Left lung (tissue), 10 donors: Measurements from ENCODE around the gene SORCS1. TPM values are rescaled to one million over a fixed set of nuclear protein-coding genes. Genes with fewer than 3 reads are reported as not detected.
A peak's percentile ranks its signal among the peaks of the same experiment; 100 is the strongest.

Source experiments
- ATAC-seq: fragments of 200-7000 bp; cut with Tn5 transposase; one replicate; pipeline ENCODE4 v1.9.1; 2020; ENCODE audit warnings: moderate library complexity
- DNase-seq, 4 donors: peaks; one replicate each; pipeline ENCODE4 v3.0.0-alpha.2; 2013 to 2020
- H3K27ac ChIP-seq, 2 donors: fragments of 200-600 bp; sonication (generic) in 1 of 2; one replicate each; pipeline versions ENCODE4 v1.5.0 to v1.8.0; 2020 to 2021
- H3K27me3 ChIP-seq, 2 donors: fragments of 200-600 bp; sonication (generic) in 1 of 2; one replicate each; pipeline versions ENCODE4 v1.5.0 to v1.8.0; 2020 to 2021
- H3K36me3 ChIP-seq, 2 donors: fragments of 200-600 bp; sonication (generic) in 1 of 2; one replicate each; pipeline versions ENCODE4 v1.5.0 to v1.8.0; 2020 to 2021
- H3K4me1 ChIP-seq, 2 donors: fragments of 200-600 bp; one replicate each; pipeline ENCODE4 v1.8.0; 2021
- H3K4me3 ChIP-seq, 2 donors: fragments of 200-600 bp; sonication (generic) in 1 of 2; one replicate each; pipeline versions ENCODE4 v1.5.0 to v1.8.0; 2020 to 2021; ENCODE audit warnings: mild to moderate bottlenecking in 1 of 2
- H3K9me3 ChIP-seq, 2 donors: fragments of 200-600 bp; sonication (generic) in 1 of 2; one replicate each; pipeline versions ENCODE4 v1.5.0 to v1.8.0; 2020 to 2021
- CTCF ChIP-seq, 2 donors: fragments of 200-600 bp; sonication (generic) in 1 of 2; IDR thresholded peaks; one replicate each; pipeline versions ENCODE4 v1.5.0 to v1.8.0; 2021; ENCODE audit warnings: antibody characterized with exemption in 2 of 2
- intact Hi-C, 2 donors: fragments of 100-400 bp; cut with DNase I; formaldehyde crosslinking; loops; one replicate each; pipeline versions ENCODE4 v1.11.2 to v1.14.2; 2022
- polyA plus RNA-seq, 6 donors: library from polyadenylated mRNA; unstranded; fragments of 120-200 nt; gene quantifications; one replicate each; pipeline ENCODE4 v1.2.1, GENCODE V29; 2013; ENCODE audit not compliant: insufficient read length in 6 of 6
- total RNA-seq, 2 donors: library from RNA; stranded (reverse); fragmentation: NEBNext Ultra II Directional; extraction: Animal tissue kit (Norgen Biotek cat#: 25700); gene quantifications; one replicate each; pipeline ENCODE4 v1.2.1, GENCODE V29; 2021
- donor health status: DM: no; HTN: yes; CAD: no.
- donor health status: DM: no; HTN: no; CAD: no.

SORCS1 gene
- total and polyA plus RNA-seq, 8 donors: 0.03 to 0.72 (median 0.21) TPM

GRCh38 chr10:106576534-106576933, 588.0 kb downstream of the SORCS1 start:
- Histone ChIP-seq H3K9me3 (no peaks in the 10 kb centered on the region), H3K4me1 (no peaks in the 10 kb centered on the region)
- intact Hi-C loops: no loop called here

GRCh38 chr10:106573106-106573505, 591.4 kb downstream of the SORCS1 start:
- Histone ChIP-seq H3K4me1 (no peaks in the 10 kb centered on the region), H3K9me3 (no peaks in the 10 kb centered on the region), H3K27ac (no peak overlapping the region), H3K36me3 (no peaks in the 10 kb centered on the region), H3K27me3 (no peaks in the 10 kb centered on the region), H3K4me3 (no peak overlapping the region)
- intact Hi-C loops: no loop called here
- ATAC-seq: no peak
- no peak for DNase-seq
- TF ChIP-seq CTCF (IDR thresholded peaks at IDR 0.05): no peak

More at GRCh38 chr10:106576534-106576933, 588.0 kb downstream of the SORCS1 start:
- no peaks in the 10 kb centered on the region for H3K27me3 ChIP-seq
- TF ChIP-seq CTCF (IDR thresholded peaks at IDR 0.05): no peak
- DNase-seq (no peak), ATAC-seq (no peak)
- no peak overlapping the region for H3K27ac ChIP-seq
- H3K36me3 ChIP-seq: no peaks in the 10 kb centered on the region
- H3K4me3 ChIP-seq: no peak overlapping the region

- intact Hi-C loops: no loop called here
- peak in 1 of 2 donors; percentile 10 for TF ChIP-seq CTCF (IDR thresholded peaks at IDR 0.05)
- Histone ChIP-seq H3K27ac (no peak overlapping the region), H3K4me3 (no peak overlapping the region), H3K27me3 (no peaks in the 10 kb centered on the region), H3K36me3 (no peaks in the 10 kb centered on the region), H3K4me1 (no peaks in the 10 kb centered on the region), H3K9me3 (no peaks in the 10 kb centered on the region)
- DNase-seq (peak in 1 of 4 donors; percentile 13), ATAC-seq (peak; percentile 60)
Observed at GRCh38 chr10:106571192-106571946, 593.1 kb downstream of the SORCS1 start.

- peak in 1 of 4 donors; percentile 13 for DNase-seq
- Histone ChIP-seq H3K9me3 (no peaks in the 10 kb centered on the region), H3K27me3 (no peaks in the 10 kb centered on the region), H3K27ac (no peak overlapping the region), H3K36me3 (no peaks in the 10 kb centered on the region), H3K4me3 (no peak overlapping the region), H3K4me1 (no peaks in the 10 kb centered on the region)
- peak; percentile 64 for ATAC-seq
- intact Hi-C loops: no loop called here
- no peak for TF ChIP-seq CTCF (IDR thresholded peaks at IDR 0.05)
Observed at GRCh38 chr10:106570268-106570667, 594.2 kb downstream of the SORCS1 start.

GRCh38 chr10:106567629-106568028, 596.9 kb downstream of the SORCS1 start:
- Histone ChIP-seq H3K36me3 (no peaks in the 10 kb centered on the region), H3K27ac (no peak overlapping the region), H3K27me3 (no peaks in the 10 kb centered on the region), H3K4me3 (no peak overlapping the region), H3K4me1 (no peaks in the 10 kb centered on the region), H3K9me3 (no peaks in the 10 kb centered on the region)
- TF ChIP-seq CTCF (IDR thresholded peaks at IDR 0.05): no peak
- no peak for DNase-seq
- intact Hi-C loops: no loop called here
- ATAC-seq: no peak
